ENCODE measurements around the gene MBOAT2. TPM values are rescaled to one million over a fixed set of nuclear protein-coding genes. Genes with fewer than 3 reads are reported as not detected.

Gene MBOAT2
- total RNA-seq, 4 donors from 2014 or later: 20.0 to 83.0 (median 30.3) TPM

DNA sequence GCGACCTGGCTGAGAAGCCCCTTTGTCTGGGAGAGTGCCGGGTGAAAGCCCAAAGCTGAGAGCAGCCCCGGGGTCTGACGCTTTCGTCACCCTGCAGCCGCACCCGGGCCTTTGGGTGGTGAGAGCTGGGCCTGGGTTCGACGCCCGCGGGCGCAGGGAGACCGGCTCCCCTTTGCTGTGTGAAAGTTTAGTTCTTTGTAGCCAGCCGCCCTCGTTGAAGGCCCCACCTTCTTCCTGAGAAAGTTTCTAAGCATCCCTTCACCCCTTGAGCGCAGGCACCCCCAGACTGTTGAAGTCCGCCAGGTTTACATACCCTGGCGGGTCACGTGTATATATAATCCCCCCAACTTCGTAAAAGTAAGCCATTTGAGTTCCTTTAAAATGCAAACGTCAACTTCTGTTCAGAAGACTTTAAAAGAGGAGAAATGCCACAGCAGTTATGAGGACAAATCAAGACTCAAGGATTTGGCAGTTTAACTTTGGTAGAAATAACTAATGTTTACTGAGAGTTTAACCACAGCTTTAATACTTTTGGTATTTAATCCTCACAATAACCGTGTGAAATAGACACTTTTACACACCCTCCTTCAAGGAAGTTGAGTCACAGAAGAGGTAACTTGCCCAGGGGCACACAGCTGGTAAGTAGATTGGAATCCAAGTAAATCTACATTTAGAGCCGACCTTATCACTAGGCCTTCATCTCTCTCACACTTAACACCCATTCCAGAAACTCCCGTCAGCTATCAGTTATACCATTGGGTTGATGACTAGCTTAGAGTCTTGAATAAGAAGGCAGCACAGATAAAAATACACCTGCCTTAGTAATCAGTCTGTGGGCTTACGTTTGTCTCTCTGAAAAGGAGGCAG lies 1.1 kb upstream of the MBOAT2 start:
- intact Hi-C loops (cut with DNase I; ENCODE audit: low total_unique reads): no loop called here
- DNase-seq: no peak
- no peak for TF ChIP-seq POLR2A (IDR thresholded peaks at IDR 0.05)
- TF ChIP-seq, protein P1, sequence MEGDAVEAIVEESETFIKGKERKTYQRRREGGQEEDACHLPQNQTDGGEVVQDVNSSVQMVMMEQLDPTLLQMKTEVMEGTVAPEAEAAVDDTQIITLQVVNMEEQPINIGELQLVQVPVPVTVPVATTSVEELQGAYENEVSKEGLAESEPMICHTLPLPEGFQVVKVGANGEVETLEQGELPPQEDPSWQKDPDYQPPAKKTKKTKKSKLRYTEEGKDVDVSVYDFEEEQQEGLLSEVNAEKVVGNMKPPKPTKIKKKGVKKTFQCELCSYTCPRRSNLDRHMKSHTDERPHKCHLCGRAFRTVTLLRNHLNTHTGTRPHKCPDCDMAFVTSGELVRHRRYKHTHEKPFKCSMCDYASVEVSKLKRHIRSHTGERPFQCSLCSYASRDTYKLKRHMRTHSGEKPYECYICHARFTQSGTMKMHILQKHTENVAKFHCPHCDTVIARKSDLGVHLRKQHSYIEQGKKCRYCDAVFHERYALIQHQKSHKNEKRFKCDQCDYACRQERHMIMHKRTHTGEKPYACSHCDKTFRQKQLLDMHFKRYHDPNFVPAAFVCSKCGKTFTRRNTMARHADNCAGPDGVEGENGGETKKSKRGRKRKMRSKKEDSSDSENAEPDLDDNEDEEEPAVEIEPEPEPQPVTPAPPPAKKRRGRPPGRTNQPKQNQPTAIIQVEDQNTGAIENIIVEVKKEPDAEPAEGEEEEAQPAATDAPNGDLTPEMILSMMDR (IDR thresholded peaks at IDR 0.05): no peak
- Histone ChIP-seq H3K36me3 (no peaks in the 10 kb centered on the region), H3K9me3 (no peaks in the 10 kb centered on the region), H3K27me3 (no peaks in the 10 kb centered on the region), H3K4me3 (peak overlapping the region; percentile 54 to 61), H3K4me1 (no peaks in the 10 kb centered on the region), H3K27ac (peak overlapping the region; percentile 86 to 89)

DNA sequence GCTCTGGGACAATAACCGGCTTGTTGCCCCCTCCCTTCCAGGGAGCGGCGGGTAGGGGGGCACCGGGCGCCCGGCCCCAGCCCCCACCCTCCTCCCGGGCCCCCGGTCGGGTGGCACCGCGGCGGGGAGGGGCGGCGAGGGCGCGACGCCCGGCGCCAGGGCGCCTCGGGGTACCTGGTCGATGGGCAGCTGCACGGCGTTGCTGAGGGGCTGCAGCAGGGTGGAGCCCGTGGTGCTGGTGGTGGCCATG lies 193 bp downstream of the MBOAT2 start:
- TF ChIP-seq, protein P1 (IDR thresholded peaks at IDR 0.05): no peak
- peak in 1 of 2 donors; percentile 4 for TF ChIP-seq POLR2A (IDR thresholded peaks at IDR 0.05)
- no peak for DNase-seq
- Histone ChIP-seq H3K9me3 (no peaks in the 10 kb centered on the region), H3K4me1 (no peaks in the 10 kb centered on the region), H3K27me3 (no peaks in the 10 kb centered on the region), H3K36me3 (no peaks in the 10 kb centered on the region), H3K27ac (peak overlapping the region in 1 of 2 donors; percentile 89), H3K4me3 (peak overlapping the region; percentile 54 to 61)
- intact Hi-C loops (cut with DNase I; ENCODE audit: low total_unique reads): no loop called here

DNA sequence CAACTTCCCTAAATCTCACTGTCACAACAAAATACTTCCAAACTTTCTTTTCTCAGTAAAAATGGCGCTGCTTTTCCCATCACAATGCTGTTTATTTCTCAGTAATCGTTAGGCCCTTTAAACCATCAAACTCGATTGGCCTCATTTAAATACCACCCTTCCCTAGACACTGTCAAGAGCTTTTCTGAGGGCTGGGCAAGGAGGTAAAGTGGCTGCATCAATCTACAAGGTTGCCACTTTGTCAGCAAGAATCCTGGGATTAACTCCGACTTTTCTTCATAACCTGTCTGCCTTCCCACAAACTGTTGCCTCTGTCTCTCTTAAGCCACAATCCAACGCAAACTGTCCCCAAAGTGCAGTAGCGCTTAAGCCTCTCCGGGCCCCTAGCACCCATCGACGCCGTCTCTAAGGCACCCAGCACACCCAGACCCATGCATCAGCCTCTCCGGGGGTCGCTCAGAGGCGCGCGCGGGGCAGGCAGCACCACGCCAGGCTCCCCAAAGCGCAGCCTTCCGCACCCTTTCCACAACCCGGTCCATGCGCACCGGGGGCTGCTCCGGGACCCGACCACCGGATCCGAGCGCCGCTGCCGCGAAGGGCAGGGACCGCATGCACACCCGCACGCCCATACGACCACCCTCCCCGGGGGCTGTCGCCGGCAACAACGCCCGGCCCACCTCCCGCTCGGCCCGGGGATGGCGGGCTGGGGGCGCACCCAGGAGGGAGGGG lies 683 bp downstream of the MBOAT2 start:
- H3K27me3 ChIP-seq: no peaks in the 10 kb centered on the region
- no peaks in the 10 kb centered on the region for H3K36me3 ChIP-seq
- peak overlapping the region in 1 of 2 donors; percentile 89 for H3K27ac ChIP-seq
- DNase-seq: peak; percentile 16 to 21
- H3K4me1 ChIP-seq: no peaks in the 10 kb centered on the region
- no peak for TF ChIP-seq POLR2A (IDR thresholded peaks at IDR 0.05)
- TF ChIP-seq, protein P1 (IDR thresholded peaks at IDR 0.05): no peak
- peak overlapping the region; percentile 54 to 61 for H3K4me3 ChIP-seq
- no peaks in the 10 kb centered on the region for H3K9me3 ChIP-seq
- intact Hi-C loops (cut with DNase I; ENCODE audit: low total_unique reads): no loop called here

DNA sequence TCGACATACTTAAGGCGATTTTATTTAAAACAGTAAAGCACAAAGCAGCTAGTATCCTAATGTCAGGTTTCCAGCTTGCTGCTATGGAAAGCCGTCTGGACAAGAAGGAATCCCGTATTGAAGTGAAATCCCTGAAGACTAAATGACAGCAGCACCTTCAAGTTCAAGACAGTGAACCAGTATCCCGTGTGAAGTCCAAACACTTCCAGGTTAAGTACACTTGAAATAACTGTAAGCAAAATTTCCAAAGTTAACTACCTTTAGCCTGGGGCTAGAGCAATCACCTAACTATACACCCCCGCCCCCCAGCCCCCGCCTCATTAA lies 1.2 kb downstream of the MBOAT2 start:
- H3K27ac ChIP-seq: no peak overlapping the region
- intact Hi-C loops (cut with DNase I; ENCODE audit: low total_unique reads): no loop called here

More for the DNA sequence above, 1.2 kb downstream of the MBOAT2 start:
- DNase-seq: no peak
- H3K4me1 ChIP-seq: no peaks in the 10 kb centered on the region
- H3K27me3 ChIP-seq: no peaks in the 10 kb centered on the region
- TF ChIP-seq POLR2A (IDR thresholded peaks at IDR 0.05): no peak
- TF ChIP-seq, protein P1 (IDR thresholded peaks at IDR 0.05): no peak
- peak overlapping the region; percentile 54 to 61 for H3K4me3 ChIP-seq
- no peaks in the 10 kb centered on the region for H3K36me3 ChIP-seq
- H3K9me3 ChIP-seq: no peaks in the 10 kb centered on the region
